Fibroblast of lung (primary cell): ENCODE data around the gene PCDHB2. TPM values are rescaled to one million over a fixed set of nuclear protein-coding genes. Genes with fewer than 3 reads are reported as not detected.
"Not testable (repeated sequence)": the region's sequence is repeated elsewhere in the genome, so short reads cannot be mapped to it uniquely, and the experiment has no call there.

Source experiments
- DNase-seq, 2 donors: peaks; one replicate each; pipeline versions ENCODE4 v3.0.0 to v3.0.0-alpha.2; 2010; ENCODE audit warnings: low read depth in 2 of 2
- H2AFZ ChIP-seq: 2 replicates; pipeline ENCODE4 v1.5.1; 2012; ENCODE audit warnings: low read length, control low read depth, inconsistent platforms
- H3K27ac ChIP-seq: 2 replicates; pipeline ENCODE4 v1.5.1; 2011; ENCODE audit warnings: low read length, control low read depth; ENCODE audit not compliant: insufficient read depth
- H3K27me3 ChIP-seq: 2 replicates; pipeline ENCODE4 v1.5.1; 2011; ENCODE audit warnings: mild to moderate bottlenecking, low read length; ENCODE audit not compliant: control insufficient read depth, insufficient read depth
- H3K36me3 ChIP-seq: 2 replicates; pipeline ENCODE4 v1.5.1; 2011; ENCODE audit warnings: low read length; ENCODE audit not compliant: control insufficient read depth, insufficient read depth
- H3K4me1 ChIP-seq: 2 replicates; pipeline ENCODE4 v1.5.1; 2011; ENCODE audit warnings: low read length; ENCODE audit not compliant: control insufficient read depth, insufficient read depth; ENCODE audit errors: extremely low read depth
- H3K4me2 ChIP-seq: 2 replicates; pipeline ENCODE4 v1.5.1; 2011; ENCODE audit warnings: low read length, control low read depth; ENCODE audit not compliant: insufficient read depth; ENCODE audit errors: extremely low read depth
- H3K4me3 ChIP-seq, 4 experiments: fragments of 200-600 bp in 1 of 4; sonication (generic) in 1 of 4; replicated peaks in 1 of 4; 2 replicates each; pipeline ENCODE4 v1.5.1; 2011 to 2016; ENCODE audit warnings: low read length in 4 of 4, low read depth in 3 of 4, mild to moderate bottlenecking in 3 of 4, control low read depth in 2 of 4, inconsistent platforms in 1 of 4, mixed read lengths in 1 of 4; ENCODE audit not compliant: insufficient read depth in 1 of 4; ENCODE audit errors: control extremely low read depth in 1 of 4
- H3K79me2 ChIP-seq: 2 replicates; pipeline ENCODE4 v1.5.1; 2012; ENCODE audit warnings: mild to moderate bottlenecking, low read length, inconsistent platforms; ENCODE audit not compliant: control insufficient read depth, insufficient read depth
- H3K9ac ChIP-seq: 2 replicates; pipeline ENCODE4 v1.5.1; 2011; ENCODE audit warnings: mild to moderate bottlenecking, low read length, control low read depth; ENCODE audit not compliant: insufficient read depth
- H3K9me3 ChIP-seq: 2 replicates; pipeline ENCODE4 v1.5.1; 2012; ENCODE audit warnings: low read depth, low read length; ENCODE audit not compliant: control insufficient read depth, insufficient read depth
- H4K20me1 ChIP-seq: 2 replicates; pipeline ENCODE4 v1.5.1; 2011; ENCODE audit warnings: low read length; ENCODE audit not compliant: control insufficient read depth, insufficient read depth; ENCODE audit errors: extremely low read depth
- EZH2 ChIP-seq: IDR thresholded peaks from 2 replicates; pipeline ENCODE4 v1.5.1; 2012; ENCODE audit warnings: low read length, control low read depth, mild to moderate bottlenecking; ENCODE audit errors: missing control alignments
- polyA plus RNA-seq, 2 donors: library from polyadenylated mRNA; depleted of rRNA in 1 of 2; stranded (reverse) in 1 of 2; unstranded in 1 of 2; fragments of >200 nt; gene quantifications; 2 replicates each; pipeline ENCODE4 v1.2.1, GENCODE V29; 2011 to 2012; ENCODE audit warnings: missing spikeins in 1 of 2
- total RNA-seq: library from RNA; depleted of rRNA; stranded (reverse); fragments of >200 nt; gene quantifications from 2 replicates; pipeline ENCODE4 v1.2.1, GENCODE V29; 2014
- TF ChIP-seq, protein P1 (sequence below), 2 donors: IDR thresholded peaks in 1 of 2; conservative IDR thresholded peaks in 1 of 2; 1 replicate in 1 of 2; 2 replicates in 1 of 2; pipeline ENCODE4 v1.5.1; 2011 to 2012; ENCODE audit warnings: low read length in 2 of 2, control low read depth in 1 of 2, inconsistent platforms in 1 of 2, low read depth in 1 of 2, mild to moderate bottlenecking in 1 of 2

PCDHB2 gene
- total and polyA plus RNA-seq, 2 donors (not counting 1 experiment from before 2014, with no cell fraction given) = 3.1 to 4.6 TPM

DNA sequence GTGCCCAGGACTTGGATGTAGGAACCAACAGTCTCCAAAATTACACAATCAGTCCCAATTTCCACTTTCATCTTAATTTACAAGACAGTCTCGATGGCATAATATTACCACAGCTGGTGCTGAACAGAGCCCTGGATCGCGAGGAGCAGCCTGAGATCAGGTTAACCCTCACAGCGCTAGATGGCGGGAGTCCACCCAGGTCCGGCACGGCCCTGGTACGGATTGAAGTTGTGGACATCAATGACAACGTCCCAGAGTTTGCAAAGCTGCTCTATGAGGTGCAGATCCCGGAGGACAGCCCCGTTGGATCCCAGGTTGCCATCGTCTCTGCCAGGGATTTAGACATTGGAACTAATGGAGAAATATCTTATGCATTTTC lies 837 bp downstream of the PCDHB2 start:
- Histone ChIP-seq H3K9me3 (no peaks in the 10 kb centered on the region), H3K4me2 (no peak overlapping the region), H3K79me2 (no peaks in the 10 kb centered on the region), H3K36me3 (no peaks in the 10 kb centered on the region), H2AFZ (no peak overlapping the region), H3K4me1 (no peaks in the 10 kb centered on the region), H3K4me3 (peak overlapping the region in 2 of 4 experiments; percentile 54), H3K27me3 (no peaks in the 10 kb centered on the region), H3K27ac (no peak overlapping the region), H3K9ac (no peak overlapping the region), H4K20me1 (no peaks in the 10 kb centered on the region)
- TF ChIP-seq EZH2 = no peak
- TF ChIP-seq, protein P1, sequence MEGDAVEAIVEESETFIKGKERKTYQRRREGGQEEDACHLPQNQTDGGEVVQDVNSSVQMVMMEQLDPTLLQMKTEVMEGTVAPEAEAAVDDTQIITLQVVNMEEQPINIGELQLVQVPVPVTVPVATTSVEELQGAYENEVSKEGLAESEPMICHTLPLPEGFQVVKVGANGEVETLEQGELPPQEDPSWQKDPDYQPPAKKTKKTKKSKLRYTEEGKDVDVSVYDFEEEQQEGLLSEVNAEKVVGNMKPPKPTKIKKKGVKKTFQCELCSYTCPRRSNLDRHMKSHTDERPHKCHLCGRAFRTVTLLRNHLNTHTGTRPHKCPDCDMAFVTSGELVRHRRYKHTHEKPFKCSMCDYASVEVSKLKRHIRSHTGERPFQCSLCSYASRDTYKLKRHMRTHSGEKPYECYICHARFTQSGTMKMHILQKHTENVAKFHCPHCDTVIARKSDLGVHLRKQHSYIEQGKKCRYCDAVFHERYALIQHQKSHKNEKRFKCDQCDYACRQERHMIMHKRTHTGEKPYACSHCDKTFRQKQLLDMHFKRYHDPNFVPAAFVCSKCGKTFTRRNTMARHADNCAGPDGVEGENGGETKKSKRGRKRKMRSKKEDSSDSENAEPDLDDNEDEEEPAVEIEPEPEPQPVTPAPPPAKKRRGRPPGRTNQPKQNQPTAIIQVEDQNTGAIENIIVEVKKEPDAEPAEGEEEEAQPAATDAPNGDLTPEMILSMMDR (conservative IDR thresholded peaks at IDR 0.05 in 1 of 2, IDR thresholded peaks at IDR 0.05 in 1 of 2; ENCODE audit: low read depth in 1 of 2, low read length in 2 of 2) = no peak
- DNase-seq = no peak

DNA sequence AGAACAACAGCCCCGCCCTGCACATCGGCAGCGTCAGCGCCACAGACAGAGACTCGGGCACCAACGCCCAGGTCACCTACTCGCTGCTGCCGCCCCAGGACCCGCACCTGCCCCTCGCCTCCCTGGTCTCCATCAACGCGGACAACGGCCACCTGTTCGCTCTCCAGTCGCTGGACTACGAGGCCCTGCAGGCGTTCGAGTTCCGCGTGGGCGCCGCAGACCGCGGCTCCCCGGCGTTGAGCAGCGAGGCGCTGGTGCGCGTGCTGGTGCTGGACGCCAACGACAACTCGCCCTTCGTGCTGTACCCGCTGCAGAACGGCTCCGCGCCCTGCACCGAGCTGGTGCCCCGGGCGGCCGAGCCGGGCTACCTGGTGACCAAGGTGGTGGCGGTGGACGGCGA lies 1.8 kb downstream of the PCDHB2 start:
- H3K36me3 ChIP-seq, H4K20me1 ChIP-seq: not testable (repeated sequence)

DNA sequence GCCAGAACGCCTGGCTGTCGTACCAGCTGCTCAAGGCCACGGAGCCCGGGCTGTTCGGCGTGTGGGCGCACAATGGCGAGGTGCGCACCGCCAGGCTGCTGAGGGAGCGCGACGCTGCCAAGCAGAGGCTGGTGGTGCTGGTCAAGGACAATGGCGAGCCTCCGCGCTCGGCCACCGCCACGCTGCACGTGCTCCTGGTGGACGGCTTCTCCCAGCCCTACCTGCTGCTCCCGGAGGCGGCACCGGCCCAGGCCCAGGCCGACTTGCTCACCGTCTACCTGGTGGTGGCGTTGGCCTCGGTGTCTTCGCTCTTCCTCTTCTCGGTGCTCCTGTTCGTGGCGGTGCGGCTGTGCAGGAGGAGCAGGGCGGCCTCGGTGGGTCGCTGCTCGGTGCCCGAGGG lies 2.2 kb downstream of the PCDHB2 start:
- not testable (repeated sequence) for DNase-seq, H3K79me2 ChIP-seq

More for the DNA sequence above, 1.8 kb downstream of the PCDHB2 start:
- H3K79me2 ChIP-seq, H3K4me3 ChIP-seq, DNase-seq, H3K4me1 ChIP-seq, H2AFZ ChIP-seq, H3K27me3 ChIP-seq, H3K9ac ChIP-seq, H3K4me2 ChIP-seq, H3K27ac ChIP-seq, H3K9me3 ChIP-seq: not testable (repeated sequence)

DNA sequence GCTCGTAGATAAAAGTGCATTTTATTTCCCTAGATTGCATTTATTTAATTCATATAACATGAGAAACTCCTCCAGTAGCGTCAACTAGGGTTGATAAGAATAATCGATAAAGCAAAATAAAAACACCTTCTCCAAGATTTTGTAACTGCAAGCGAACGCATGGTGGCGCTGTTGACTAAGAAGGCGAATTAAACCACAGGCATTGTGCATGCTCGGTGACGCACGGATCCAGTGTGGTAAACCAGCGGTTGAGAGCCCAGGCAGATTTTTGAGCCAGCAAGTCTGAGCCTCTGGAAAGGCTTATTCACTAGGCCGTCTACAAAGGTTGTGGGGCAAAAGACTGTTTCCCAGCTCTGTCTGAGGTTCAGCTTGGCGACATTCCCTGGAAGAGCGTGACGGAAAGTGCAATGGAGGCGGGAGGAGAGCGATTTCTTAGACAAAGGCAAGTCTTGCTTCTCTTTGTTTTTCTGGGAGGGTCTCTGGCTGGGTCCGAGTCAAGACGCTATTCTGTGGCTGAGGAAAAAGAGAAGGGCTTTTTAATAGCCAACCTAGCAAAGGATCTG lies 5.9 kb downstream of the PCDHB2 start, which contains the start of gene PCDHB3:
Gene PCDHB3, plus strand, starts transcription at position 231 of the 563 bp plus-strand sequence. Its CDS starts 177 bp downstream, at position 408.
- Histone ChIP-seq H3K4me2 (no peak within 1 kb of the TSS), H3K27ac (no peak within 1 kb of the TSS), H2AFZ (no peak within 1 kb of the TSS), H3K36me3 (no peaks in the 10 kb centered on the region), H3K9me3 (no peaks in the 10 kb centered on the region), H3K9ac (no peak within 1 kb of the TSS), H4K20me1 (no peaks in the 10 kb centered on the region), H3K4me1 (no peaks in the 10 kb centered on the region), H3K27me3 (no peaks in the 10 kb centered on the region), H3K4me3 (peak within 1 kb of the TSS in 2 of 4 experiments; percentile 7 to 32), H3K79me2 (no peaks in the 10 kb centered on the region)
- TF ChIP-seq, protein P1 (conservative IDR thresholded peaks at IDR 0.05 in 1 of 2, IDR thresholded peaks at IDR 0.05 in 1 of 2; ENCODE audit: low read depth in 1 of 2, low read length in 2 of 2) = peak; percentile 11 to 15
- TF ChIP-seq EZH2 = no peak
- DNase-seq = peak; percentile 6 to 26

More for the DNA sequence above, 2.2 kb downstream of the PCDHB2 start:
- not testable (repeated sequence) for H3K4me2 ChIP-seq, H3K4me1 ChIP-seq, H4K20me1 ChIP-seq, H2AFZ ChIP-seq, H3K9ac ChIP-seq, H3K27me3 ChIP-seq, H3K27ac ChIP-seq, H3K36me3 ChIP-seq, H3K9me3 ChIP-seq, H3K4me3 ChIP-seq
